ENCODE data around the gene LRRC8B.

LRRC8B gene

DNA sequence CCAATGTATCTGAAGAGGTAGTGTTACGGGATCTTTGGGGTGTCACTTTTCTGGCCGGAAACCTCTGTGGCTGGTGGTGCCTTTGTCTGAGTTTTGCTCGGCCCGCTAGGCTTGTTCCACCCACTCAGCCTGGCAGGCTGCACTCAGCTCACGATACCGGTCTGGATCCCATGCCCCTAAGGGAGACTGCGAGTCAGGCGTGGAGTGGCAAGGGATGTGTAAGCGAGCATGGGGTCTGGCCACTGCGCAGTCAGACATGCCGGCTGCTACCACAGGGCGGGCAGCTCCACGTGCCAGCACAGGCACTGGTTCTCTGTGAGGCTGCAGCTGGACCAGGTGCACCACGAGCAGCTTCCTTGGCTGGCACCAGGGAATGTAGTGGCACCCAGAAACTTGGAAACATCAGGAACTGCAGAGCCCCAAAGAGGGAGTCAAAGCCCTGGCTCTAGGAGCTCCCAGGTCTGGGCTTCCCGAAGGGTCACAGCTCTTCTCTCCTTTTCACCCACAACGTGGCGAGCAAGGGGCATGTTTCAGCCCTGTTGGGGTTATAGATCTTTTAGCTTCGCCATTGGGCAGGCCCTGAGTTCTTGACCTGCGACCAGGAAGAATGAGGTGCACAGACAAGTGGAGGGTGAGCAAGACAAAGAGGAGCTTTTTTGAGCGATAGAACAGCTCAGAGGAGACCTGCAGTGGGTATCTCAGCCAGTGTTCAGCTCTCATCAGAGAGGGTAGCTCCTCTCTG, 84.5 kb downstream of the LRRC8B start:
- in situ Hi-C loops (cut with MboI; ENCODE audit: low sequenced_read_pairs, unreplicated experiment): loop anchor here (10.0 kb wide), 1 partner anchor 134 kb away; no protein-coding TSS in a partner anchor
- DNase-seq (ENCODE audit: low spot score): no peak
- TF ChIP-seq, protein P1, sequence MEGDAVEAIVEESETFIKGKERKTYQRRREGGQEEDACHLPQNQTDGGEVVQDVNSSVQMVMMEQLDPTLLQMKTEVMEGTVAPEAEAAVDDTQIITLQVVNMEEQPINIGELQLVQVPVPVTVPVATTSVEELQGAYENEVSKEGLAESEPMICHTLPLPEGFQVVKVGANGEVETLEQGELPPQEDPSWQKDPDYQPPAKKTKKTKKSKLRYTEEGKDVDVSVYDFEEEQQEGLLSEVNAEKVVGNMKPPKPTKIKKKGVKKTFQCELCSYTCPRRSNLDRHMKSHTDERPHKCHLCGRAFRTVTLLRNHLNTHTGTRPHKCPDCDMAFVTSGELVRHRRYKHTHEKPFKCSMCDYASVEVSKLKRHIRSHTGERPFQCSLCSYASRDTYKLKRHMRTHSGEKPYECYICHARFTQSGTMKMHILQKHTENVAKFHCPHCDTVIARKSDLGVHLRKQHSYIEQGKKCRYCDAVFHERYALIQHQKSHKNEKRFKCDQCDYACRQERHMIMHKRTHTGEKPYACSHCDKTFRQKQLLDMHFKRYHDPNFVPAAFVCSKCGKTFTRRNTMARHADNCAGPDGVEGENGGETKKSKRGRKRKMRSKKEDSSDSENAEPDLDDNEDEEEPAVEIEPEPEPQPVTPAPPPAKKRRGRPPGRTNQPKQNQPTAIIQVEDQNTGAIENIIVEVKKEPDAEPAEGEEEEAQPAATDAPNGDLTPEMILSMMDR (IDR thresholded peaks at IDR 0.05; ENCODE audit: borderline replicate concordance, control extremely low read depth, extremely low read depth, insufficient read depth, missing control alignments): no peak

DNA sequence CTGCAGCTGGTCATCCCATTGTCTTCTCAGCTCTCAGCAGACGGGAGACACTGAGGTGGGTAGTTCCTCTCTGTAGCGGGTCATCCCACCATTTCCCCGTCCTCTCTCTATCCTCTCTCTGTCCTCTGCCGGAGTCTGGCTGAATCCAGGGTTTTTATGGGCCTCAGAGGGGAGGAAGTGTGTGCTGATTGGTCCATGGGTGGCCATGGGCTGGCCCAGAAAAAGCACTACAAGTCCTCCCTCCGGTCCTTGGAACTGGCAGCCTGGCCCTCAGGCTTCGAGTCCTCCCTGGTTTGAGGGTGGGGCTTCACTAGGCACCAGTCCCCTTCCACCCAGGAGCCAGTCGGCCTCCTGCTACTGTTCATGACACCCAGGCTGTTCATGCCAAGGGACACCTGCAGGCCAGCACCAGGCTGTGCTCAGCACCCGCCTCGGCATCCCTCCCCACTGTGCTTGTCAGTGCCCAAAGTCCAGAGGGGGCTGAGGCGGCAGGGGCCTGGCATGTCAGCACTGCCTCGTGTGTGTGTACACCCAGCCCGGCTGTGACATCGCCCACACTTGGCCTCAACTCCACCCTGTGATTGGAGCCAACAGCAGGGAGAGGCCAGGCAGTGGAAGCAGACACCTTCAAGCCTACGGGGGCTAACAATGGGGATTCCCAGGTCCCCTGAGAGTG, 85.3 kb downstream of the LRRC8B start:
- DNase-seq (ENCODE audit: low spot score): no peak
- in situ Hi-C loops (cut with MboI; ENCODE audit: low sequenced_read_pairs, unreplicated experiment): loop anchor here (10.0 kb wide), 1 partner anchor 135 kb away; no protein-coding TSS in a partner anchor
- TF ChIP-seq, protein P1 (IDR thresholded peaks at IDR 0.05; ENCODE audit: borderline replicate concordance, control extremely low read depth, extremely low read depth, insufficient read depth, missing control alignments): no peak

DNA sequence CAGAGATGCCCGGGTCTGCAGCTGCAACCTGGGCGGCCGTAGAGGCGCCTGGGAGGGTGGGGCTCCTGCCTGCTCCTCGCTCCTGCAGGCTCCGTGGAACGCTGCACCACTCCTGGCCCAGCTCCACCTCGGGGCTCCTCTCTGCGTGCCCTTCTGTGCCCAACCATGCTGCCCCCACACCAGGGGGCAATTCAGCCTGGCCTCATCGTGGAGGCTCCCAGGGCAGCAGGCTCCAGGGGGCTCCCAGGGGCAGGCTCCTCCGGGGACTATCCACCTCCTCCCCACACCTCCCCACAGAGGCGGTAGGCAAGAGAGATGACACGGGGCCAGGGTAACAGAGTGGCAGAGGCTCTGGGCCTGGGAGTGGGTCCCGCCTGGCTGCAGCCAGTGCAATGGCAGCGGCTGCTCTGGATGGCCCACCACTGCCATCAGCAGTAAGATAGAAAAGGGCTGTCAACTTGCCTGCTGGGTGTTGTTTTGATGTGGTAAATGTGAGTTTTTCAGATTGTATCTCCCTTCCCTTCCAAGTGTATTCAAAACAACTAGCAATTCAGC, 85.9 kb downstream of the LRRC8B start:
- no peak for DNase-seq (ENCODE audit: low spot score)
- TF ChIP-seq, protein P1 (IDR thresholded peaks at IDR 0.05; ENCODE audit: borderline replicate concordance, control extremely low read depth, extremely low read depth, insufficient read depth, missing control alignments): no peak
- in situ Hi-C loops (cut with MboI; ENCODE audit: low sequenced_read_pairs, unreplicated experiment): no loop called here

GRCh38 chr1:89611721-89612120, 87.1 kb downstream of the LRRC8B start:
- TF ChIP-seq, protein P1 (IDR thresholded peaks at IDR 0.05; ENCODE audit: borderline replicate concordance, control extremely low read depth, extremely low read depth, insufficient read depth, missing control alignments): no peak
- peak; percentile 78 for DNase-seq (ENCODE audit: low spot score)

GRCh38 chr1:89613928-89614327, 89.3 kb downstream of the LRRC8B start:
- no peak for DNase-seq (ENCODE audit: low spot score)
- TF ChIP-seq, protein P1 (IDR thresholded peaks at IDR 0.05; ENCODE audit: borderline replicate concordance, control extremely low read depth, extremely low read depth, insufficient read depth, missing control alignments): no peak
- in situ Hi-C loops (cut with MboI; ENCODE audit: low sequenced_read_pairs, unreplicated experiment): no loop called here

More at GRCh38 chr1:89611721-89612120, 87.1 kb downstream of the LRRC8B start:
- in situ Hi-C loops (cut with MboI; ENCODE audit: low sequenced_read_pairs, unreplicated experiment): no loop called here

- TF ChIP-seq, protein P1 (IDR thresholded peaks at IDR 0.05; ENCODE audit: borderline replicate concordance, control extremely low read depth, extremely low read depth, insufficient read depth, missing control alignments): no peak
These were observed 91.3 kb downstream of the LRRC8B start for GRCh38 chr1:89615676-89616598.

More at GRCh38 chr1:89615676-89616598, 91.3 kb downstream of the LRRC8B start:
- DNase-seq (ENCODE audit: low spot score): no peak
- in situ Hi-C loops (cut with MboI; ENCODE audit: low sequenced_read_pairs, unreplicated experiment): no loop called here
